GM20000 (cell line): Measurements from ENCODE around the gene TMPRSS2.

Experiments
- DNase-seq: peaks from one replicate; pipeline ENCODE4 v3.0.0; 2012; ENCODE audit warnings: low spot score
- TF ChIP-seq, protein P1 (sequence below): IDR thresholded peaks from 2 replicates; pipeline ENCODE4 v1.5.1; 2012; ENCODE audit warnings: mild to moderate bottlenecking, control low read depth; ENCODE audit errors: extremely low read depth, missing control alignments

TMPRSS2 gene

DNA sequence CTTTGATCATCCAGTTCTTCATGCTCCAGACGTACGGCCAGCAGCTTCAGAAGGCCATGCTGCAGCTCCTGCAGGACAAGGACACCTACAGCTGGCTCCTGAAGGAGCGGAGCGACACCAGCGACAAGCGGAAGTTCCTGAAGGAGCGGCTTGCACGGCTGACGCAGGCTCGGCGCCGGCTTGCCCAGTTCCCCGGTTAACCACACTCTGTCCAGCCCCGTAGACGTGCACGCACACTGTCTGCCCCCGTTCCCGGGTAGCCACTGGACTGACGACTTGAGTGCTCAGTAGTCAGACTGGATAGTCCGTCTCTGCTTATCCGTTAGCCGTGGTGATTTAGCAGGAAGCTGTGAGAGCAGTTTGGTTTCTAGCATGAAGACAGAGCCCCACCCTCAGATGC, 49.4 kb downstream of the TMPRSS2 start:
- no peak for DNase-seq

DNA sequence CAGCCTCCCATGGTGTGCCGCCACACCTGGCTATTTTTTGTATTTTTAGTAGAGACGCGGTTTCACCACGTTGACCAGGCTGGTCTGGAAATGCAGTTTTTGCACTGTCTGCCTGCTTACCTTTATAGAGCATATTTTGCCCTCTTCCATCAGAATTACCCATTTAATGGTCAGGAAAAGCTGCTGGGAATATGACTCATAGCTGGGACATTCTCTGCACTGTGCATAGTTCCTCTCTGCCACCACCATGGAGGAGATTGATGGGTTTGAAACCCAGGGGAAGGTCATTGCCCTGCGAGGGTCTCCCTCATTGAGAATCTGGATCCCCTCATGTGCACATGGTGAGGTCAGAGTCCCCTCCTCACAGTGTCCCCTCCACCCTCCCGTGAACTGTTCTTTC, 49.8 kb downstream of the TMPRSS2 start:
- DNase-seq, result no peak
- TF ChIP-seq, protein P1, sequence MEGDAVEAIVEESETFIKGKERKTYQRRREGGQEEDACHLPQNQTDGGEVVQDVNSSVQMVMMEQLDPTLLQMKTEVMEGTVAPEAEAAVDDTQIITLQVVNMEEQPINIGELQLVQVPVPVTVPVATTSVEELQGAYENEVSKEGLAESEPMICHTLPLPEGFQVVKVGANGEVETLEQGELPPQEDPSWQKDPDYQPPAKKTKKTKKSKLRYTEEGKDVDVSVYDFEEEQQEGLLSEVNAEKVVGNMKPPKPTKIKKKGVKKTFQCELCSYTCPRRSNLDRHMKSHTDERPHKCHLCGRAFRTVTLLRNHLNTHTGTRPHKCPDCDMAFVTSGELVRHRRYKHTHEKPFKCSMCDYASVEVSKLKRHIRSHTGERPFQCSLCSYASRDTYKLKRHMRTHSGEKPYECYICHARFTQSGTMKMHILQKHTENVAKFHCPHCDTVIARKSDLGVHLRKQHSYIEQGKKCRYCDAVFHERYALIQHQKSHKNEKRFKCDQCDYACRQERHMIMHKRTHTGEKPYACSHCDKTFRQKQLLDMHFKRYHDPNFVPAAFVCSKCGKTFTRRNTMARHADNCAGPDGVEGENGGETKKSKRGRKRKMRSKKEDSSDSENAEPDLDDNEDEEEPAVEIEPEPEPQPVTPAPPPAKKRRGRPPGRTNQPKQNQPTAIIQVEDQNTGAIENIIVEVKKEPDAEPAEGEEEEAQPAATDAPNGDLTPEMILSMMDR, result no peak

More for the DNA sequence above, 49.4 kb downstream of the TMPRSS2 start:
- TF ChIP-seq, protein P1, result no peak

DNA sequence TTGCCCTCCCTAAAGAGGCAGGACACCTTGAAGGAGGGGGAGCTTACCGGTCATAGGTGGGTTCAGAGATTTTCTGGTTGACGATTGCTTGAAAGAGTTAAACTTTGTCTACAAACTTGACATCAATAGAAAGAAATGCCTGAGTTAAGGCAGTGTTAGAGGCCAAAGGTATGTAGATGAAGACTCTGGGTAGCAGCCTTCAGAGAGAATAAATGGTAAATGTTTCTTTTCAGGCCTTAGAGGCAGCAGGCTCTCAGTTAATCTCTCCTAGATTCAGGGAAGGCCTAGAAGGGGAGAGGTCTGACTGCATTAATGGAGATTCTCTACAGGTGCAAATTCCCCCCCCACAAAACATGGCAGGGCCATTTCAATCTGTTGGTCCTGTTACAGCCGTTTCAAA, 54.2 kb downstream of the TMPRSS2 start:
- no peak for DNase-seq
- TF ChIP-seq, protein P1, result no peak

DNA sequence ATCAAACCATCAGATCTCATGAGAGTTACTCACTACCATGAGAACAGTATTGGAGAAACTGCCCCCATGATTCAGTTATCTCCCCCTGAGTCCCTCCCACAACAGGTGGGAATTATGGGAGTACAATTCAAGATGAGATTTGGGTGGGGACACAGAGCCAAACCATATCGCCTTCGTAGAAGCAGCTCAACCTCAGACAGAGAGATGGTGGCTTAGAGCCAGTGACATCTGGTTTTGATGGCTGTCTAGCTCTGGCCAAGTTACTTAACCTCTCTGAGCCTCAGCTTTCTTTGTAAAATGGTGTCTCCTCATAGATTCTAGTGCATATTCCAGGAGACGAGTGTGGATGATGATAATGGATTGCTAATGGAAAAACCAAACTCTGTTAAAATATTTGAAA, 54.8 kb downstream of the TMPRSS2 start:
- TF ChIP-seq, protein P1, result no peak
- no peak for DNase-seq

DNA sequence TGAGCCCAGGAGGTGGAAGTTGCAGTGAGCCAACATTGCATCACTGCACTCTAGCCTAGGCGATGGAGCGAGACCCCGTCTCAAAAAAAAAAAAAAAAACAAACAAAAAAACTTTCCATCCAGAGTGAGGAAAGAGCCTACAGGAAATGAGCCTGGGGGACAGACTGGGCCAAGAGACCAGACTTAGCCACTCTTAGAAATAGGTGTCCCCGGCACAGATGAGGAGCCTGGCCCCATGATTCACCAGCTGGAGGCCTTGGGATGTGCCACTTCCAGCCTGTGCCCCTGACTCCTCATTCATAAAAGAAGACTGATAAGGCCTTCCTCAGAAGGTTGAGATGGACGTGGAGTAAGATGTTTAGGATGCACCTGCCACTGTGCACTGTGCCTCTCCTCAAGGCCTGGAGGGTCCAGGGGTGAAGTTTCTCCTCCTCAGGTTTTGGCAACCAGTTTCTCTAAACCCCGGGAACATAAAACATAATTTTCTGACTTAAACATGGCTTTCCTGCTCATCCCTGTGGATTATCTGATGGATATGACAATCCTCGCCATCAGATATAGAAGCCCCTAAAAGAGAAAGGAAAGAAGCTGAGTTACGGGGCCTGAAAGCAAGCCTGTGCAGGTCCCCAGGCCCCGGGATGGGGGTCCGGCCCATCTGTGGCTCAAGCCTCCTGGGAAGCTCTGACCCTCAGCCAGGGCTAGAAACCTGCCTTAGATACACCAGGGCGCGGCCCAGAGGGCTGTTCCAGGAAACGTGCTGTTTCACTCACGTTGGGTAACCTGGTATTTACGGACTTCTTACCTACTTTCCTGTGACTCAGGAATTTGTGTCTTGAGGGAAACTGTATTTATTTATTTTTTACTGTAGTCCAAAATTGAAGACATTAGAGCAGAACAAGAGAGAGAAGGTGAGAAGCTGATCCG, 55.9 kb downstream of the TMPRSS2 start:
- no peak for DNase-seq
- TF ChIP-seq, protein P1, result no peak

DNA sequence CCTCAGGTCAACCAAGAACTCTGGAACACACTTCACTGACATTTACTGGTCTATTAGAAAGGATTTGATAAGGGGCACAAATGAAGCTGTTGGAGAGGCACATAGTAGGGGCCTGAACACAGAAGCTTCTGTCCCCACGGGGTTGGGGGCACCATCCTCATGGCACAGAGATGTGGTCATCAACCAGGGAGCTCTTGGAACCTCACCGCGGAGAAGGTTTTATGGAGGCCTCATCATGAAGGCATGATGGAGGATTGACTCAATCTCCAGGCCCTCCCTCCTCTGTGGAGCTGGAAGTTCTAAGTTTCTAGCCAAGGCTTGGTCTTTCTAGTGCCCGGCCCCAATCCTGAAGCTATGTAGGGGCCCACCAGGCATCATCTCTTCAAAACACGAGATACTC, 58.3 kb downstream of the TMPRSS2 start:
- no peak for DNase-seq
- TF ChIP-seq, protein P1, result no peak

DNA sequence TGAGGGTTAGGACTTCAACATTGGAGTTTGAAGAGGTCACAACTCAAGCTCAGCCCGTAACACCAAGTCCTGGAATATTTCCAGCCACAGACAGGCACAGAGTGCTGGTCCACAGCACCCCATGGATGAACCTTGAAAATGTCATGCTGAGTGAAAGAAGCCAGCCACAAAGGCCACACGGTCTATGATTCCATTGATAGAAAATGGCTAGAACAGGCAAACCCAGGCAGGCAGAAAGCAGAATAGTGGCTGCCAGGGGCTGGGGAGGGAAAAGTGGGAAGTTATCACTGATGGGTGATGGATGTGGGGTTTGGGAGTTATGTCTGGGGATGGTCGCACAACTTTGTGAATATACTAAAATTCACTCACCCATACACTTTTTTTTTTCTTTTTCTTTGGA, 60.6 kb downstream of the TMPRSS2 start:
- no peak for DNase-seq
- TF ChIP-seq, protein P1, result no peak
